Right renal pelvis (tissue), 4 donors: ENCODE measurements around the gene IQSEC3. TPM values are rescaled to one million over a fixed set of nuclear protein-coding genes. Genes with fewer than 3 reads are reported as not detected.
A peak's percentile ranks its signal among the peaks of the same experiment; 100 is the strongest.

Experiments used
- DNase-seq, 4 donors: peaks; one replicate each; pipeline ENCODE4 v3.0.0-alpha.2; 2013; ENCODE audit warnings: low read depth in 4 of 4, low spot score in 3 of 4, missing footprints in 1 of 4
- polyA plus RNA-seq, 4 donors: library from polyadenylated mRNA; unstranded; fragments of 120-200 nt; gene quantifications; one replicate each; pipeline ENCODE4 v1.2.1, GENCODE V29; 2013; ENCODE audit not compliant: insufficient read length in 4 of 4

The IQSEC3 gene
- polyA plus RNA-seq, 4 donors: 5.8 to 11.6 (median 7.8) TPM

DNA sequence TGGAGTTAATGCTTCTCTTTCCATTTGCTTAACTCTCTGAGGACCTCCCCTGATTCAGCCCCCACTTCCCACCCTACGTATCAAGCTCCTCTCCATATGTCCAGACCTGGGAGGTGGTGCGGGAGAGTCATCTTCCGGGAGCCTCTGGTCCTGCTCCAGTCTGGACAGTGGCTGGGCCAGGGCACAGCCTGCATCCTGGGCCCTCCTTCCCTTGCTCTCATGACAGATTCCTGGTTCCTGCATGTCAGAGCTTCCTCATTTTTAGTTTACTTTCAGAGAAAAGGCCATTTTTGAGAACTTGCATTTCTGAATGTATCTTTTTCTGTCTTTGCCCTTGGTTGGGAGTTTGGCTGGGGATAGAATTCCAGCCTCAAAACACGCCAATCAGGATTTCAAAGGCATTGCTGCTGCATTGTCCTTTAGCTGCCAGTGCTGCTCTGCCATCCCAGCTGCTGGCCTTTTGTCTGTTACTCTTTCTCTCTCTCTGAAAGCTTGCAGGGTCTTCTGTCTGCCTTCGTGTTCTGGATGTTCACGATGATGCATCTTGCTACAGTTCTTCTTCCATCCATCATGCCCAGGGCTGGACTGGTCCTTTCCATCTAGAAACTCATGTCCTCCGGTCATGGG lies 92.7 kb downstream of the IQSEC3 start:
- no peak for DNase-seq

- DNase-seq: no peak
Measured at GRCh38 chr12:160858-161257, 94.3 kb downstream of the IQSEC3 start.

GRCh38 chr12:161823-162222 lies 95.3 kb downstream of the IQSEC3 start:
- no peak for DNase-seq

GRCh38 chr12:162467-163307 lies 96.1 kb downstream of the IQSEC3 start:
- DNase-seq: no peak

DNA sequence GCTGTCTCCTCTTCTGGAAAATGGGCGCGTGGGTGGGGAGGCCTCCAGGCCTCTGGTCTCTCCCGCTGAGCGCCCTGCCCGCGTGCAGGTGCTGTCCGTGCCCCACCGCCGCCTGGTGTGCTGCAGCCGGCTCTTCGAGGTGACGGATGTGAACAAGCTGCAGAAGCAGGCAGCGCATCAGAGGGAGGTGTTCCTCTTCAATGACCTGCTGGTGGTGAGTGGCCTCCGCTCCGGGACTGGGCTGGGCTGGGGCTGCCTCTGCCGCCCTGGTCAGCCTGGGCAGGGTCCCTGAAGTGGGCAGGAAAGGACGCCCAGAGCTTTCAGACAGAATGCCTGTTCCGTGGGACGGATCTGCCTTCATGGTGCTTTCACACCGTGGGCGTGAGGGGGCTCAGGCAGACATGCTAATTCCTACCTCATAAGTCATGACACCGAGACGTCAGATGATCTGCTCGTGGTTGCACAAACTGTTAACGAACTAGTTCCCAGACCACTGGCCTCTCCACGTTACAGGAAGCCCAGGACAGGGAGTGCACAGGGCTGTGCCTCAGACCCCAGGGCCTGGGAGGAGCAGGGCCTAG lies 96.9 kb downstream of the IQSEC3 start:
- DNase-seq: no peak

DNA sequence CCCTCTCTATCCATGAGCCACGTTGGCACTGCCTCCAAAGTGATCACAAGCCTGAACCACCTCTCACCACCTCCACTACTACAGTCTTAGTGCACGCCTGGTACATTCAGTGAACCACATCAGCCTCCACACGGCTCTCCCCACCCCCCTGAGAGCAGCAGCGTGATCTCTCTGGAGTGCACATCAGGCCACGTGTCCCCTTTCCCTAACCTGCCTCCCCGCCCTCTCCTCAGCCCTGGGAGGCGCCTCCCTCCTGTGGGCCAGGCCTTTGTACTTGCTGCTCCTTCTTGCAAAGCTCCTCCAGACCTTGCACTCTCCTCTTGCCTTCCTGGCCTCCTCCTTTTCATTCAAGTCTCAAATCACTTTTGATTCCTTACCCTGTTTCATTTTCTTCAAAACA lies 97.6 kb downstream of the IQSEC3 start:
- peak in 1 of 4 donors; percentile 58 for DNase-seq

DNA sequence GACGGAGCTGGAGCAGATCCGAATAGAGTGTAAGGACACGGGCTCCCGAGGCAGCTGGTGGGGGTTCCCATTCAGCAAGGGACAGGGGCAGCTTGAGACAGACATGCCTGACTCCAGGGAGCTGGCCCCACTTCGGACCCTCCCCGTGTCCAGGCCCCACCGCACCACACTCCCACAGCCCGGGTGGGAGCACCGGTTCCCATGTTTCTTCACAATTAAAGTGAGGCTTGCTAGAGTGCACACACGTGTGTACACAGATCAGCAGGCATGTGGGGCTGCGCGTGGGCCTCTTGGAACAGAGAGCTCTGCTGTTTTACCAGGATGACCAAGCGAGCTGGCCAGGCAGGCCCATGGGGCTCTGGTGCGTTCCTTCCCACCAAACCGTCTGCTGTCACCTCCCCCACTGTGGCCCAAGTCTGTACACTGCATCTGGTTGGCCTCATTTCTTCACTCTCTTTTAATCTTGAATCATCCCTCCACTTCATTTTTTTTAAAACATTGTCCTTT lies 99.3 kb downstream of the IQSEC3 start:
- no peak for DNase-seq

GRCh38 chr12:166425-167075 lies 100.0 kb downstream of the IQSEC3 start:
- DNase-seq: no peak

GRCh38 chr12:167959-168600 lies 101.5 kb downstream of the IQSEC3 start:
- DNase-seq: no peak

- DNase-seq: no peak
Measured at GRCh38 chr12:168763-169525, 102.4 kb downstream of the IQSEC3 start.

- DNase-seq: no peak
Measured at GRCh38 chr12:169528-170370, 103.2 kb downstream of the IQSEC3 start.

DNA sequence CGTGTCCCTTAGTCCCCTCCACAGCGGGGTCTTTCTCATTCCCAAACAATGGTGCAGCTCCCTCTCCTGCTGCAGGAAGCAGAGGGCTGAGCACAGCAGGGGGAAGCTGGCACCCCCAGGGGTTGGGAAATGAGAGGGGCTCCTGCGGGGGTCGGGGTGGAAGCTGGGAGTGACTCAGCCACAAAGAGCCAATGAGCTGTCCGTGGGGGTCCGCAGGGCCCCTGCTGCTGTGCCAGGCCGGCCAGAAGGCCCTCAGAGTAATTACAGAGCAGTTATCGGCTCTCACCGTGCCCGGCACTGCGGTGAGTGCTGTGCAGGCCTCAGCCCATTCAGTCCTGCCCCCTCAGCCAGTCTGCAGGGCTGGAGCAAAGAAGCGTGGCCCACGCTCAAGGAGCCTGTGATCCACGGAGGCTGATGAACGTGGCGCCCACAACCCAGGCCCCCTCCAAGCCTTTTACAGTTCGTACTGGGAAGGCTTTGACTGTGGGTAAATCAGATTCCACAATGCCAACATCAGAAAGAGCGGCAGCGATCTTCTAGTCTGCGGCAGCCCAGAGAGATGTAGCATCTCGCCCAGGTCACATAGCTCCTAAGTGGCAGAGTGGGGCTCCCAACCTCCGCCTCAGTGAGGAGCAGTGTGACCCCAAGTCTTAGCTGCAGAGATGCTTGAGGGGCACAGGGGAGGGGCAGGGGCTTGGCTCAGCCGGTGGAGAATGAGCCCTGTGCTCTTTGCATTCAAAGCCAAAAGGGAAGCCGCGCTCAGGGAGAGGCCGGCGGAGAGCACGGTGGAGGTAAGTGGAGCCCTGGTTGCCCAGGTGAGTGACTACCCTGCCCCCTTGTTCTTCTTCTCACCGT lies 104.0 kb downstream of the IQSEC3 start:
- no peak for DNase-seq

DNA sequence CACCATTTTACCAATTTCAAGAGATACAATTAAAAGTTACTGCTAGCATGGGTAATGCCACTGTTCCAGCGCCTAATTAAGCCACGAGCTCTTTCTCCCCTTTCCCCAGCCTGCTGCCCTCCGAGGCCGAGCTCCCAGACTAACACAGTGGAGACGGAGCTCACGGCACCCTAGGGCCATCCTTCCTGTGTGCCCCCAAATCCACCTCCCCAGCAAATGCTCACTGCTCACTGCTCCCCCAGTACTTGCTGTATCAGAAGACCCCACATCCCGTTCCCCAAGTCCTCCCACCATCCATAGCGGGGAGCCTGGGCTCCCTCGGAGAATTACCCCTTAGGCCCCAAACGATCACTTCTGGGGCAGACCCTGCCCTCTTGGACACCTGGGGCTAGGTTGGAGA lies 104.7 kb downstream of the IQSEC3 start:
- DNase-seq: no peak

DNA sequence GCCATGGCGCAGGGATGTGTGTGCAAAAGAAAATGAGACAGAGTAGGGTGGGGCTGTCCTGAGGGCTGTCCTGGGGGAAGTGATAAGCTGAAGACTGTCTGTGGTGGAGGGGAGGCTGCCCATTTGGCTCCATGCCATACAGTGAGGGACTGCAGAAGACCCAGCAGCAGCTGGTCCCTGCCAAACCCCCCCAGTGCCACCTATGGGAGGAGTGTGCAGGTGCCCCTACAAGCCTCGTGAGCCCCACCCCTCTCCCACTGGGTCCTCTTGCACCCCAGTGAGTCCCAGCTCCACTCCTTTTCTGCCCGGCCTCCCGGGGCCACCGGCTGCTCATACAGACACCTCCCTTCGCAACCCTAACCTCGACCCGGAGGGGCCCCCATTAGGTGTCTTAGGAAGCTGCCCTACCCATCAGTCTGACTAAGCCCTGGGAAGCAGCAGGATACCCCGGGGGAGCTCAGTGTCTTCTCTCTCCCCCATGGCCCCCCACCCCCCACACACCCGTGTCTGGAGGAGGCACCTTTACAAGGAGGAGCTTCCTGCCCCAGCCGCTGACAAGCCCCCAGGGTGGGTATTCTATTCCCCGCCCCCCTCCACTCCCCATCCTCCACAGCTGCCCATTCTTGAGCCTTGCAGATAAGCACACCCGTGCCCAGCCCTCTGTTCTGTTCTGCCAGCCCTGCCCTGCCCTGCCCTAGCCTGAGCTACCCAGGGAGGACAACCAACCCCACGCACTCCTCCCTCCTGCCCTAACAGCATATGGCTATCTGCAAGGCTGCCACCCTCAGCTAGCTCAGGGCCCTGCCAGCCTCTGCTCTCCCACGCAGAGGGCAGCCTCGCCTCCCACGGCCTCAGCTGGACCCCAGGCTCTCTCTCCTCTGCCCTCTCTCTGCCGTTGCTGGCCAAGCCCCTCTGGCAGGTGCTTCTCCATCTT lies 105.4 kb downstream of the IQSEC3 start:
- DNase-seq: no peak

DNA sequence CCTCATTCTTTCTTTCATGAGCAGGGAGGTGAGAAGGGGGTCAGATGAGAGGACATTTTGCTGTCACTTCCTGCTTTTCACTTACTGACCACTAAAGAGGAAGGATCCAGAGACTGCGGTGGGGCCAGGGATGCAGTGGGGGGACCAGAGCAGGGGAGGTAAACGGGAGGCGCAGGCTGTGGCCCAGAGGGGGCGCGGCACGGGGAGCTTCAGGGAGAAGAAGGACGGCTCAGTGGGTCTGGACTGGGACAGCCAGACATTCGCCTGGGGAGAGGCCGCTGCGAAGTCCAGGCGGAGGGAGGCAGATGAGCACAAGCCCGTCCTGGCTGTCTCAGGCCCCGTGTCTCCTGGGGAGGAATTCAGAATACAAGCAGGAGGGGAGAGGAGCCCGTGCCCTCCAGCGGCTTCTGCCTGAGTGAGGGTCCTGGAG lies 106.2 kb downstream of the IQSEC3 start:
- no peak for DNase-seq

GRCh38 chr12:174124-174523 lies 107.6 kb downstream of the IQSEC3 start:
- DNase-seq: no peak

DNA sequence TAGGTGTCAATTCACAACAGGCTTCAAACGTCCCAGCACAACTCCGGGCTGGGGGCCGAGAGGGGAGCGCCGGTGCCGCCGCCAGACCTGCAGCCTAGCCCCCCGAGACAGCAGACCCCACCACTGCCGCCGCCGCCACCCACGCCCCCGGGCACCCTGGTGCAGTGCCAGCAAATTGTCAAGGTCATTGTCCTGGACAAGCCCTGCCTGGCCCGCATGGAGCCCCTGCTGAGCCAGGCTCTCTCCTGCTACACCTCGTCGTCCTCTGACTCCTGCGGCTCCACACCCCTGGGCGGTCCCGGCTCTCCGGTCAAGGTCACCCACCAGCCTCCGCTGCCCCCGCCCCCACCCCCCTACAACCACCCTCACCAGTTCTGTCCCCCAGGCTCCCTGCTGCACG lies 108.0 kb downstream of the IQSEC3 start:
- DNase-seq: no peak
